Non-pigmented ciliary epithelial cell (primary cell): ENCODE data around the gene TOP2B.

Experiments
- DNase-seq: peaks from one replicate; pipeline ENCODE4 v3.0.0-alpha.2; 2010; ENCODE audit warnings: low read depth

TOP2B gene

GRCh38 chr3:25665315-25666280, 891 bp upstream of the TOP2B start:
- DNase-seq, result no peak

GRCh38 chr3:25663869-25664811, 567 bp downstream of the TOP2B start:
- no peak for DNase-seq

GRCh38 chr3:25663347-25663868, 1.3 kb downstream of the TOP2B start:
- no peak for DNase-seq

DNA sequence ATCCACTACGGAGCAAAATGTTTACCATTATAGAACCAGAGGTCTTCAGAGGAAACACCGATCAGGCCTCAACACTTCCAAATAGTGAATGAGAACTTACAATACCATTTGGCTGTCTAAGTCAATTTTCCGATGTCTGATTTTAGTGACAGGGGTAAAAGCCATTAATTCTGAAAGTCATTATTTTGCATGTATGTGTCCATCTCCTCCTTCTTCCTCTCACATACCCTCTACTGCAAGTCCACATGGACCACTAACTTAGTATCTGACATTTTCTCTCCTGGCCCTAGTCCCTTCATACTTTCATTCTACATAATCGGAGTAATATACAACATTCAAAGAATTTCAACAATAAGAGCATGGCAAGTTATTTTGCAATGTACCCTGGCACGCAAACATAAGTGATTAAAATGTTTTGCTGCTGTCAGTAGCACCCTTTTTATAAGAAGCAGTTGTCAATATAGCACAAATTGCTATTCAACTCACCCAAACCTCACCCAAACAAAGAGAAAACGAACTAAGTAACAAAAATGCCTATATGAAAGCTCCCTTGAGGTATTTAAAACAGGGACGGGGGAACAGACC, 1.9 kb downstream of the TOP2B start:
- no peak for DNase-seq

DNA sequence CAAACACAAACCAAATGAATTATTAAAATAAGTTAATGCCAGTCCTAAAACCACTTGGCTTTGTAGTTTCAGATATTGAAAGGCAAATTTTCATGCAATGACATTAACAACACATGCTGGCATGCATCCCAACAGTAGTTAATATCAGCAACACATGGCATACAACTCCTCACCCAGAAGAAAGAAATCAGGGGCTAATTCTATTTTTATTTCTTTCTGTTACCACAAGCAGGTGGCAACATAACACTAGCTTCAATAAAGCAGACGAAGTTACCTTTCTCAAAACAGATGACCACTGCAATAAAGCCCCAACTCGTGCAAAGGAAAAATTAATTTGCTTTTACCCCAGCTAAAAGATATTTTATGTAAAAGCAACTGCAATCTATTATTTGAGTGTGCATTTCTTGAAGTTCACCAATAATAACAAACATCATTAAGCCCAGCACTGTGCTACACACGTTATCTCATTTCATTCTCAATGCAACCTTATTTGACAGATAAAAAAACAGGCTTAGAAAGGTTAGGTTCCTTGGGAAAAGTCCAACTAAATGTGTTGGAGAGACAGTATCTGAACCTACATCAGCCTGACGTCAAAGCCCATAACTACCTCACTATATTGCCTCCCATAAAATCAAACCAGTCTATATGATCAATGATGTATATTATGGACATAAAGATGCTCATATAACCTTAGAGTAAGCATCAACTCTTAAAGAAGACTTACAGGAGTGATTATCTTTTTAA, 2.8 kb downstream of the TOP2B start:
- DNase-seq, result no peak

DNA sequence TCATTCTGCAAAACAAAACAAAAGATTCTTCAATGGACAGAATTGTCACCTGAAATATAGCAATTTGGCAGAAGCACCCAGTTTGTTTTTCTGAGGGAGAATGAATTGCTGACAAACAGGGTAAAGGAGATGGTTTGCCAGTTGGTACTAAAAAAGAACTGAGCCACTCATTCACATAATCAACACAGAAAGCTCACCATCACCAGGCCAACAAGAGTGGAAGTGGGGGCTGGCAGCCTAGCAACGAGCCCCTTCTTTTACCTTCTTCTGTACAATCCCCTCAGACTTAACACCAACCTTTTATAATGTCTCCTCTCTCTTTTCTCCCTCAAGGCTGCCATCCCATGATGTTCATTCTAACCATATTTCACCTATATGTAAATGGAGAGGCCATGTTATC, 5.9 kb downstream of the TOP2B start:
- no peak for DNase-seq

- no peak for DNase-seq
Observed at GRCh38 chr3:25657293-25657692, 7.4 kb downstream of the TOP2B start.

DNA sequence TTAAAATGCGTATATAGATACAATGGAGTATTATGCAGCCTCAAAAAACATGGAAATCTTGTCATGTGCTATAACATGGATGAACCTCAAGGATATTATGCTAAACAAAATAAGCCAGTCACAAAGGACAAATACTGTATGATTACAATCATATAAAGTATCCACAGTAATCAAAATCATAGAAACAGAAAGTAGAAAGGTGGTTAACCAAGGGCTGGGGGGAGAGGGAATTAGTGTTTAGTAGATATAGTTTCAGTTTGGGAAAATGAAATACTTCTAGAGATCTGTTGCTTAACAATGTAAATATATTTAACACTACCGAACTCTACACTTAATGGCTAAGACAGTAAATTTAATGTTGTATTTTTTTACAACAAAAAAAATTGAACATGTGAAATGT, 9.0 kb downstream of the TOP2B start:
- no peak for DNase-seq

GRCh38 chr3:25654576-25654975, 10.1 kb downstream of the TOP2B start:
- no peak for DNase-seq

- no peak for DNase-seq
Observed at GRCh38 chr3:25653322-25653721, 11.4 kb downstream of the TOP2B start.

- DNase-seq, result no peak
Observed at GRCh38 chr3:25652921-25653320, 11.8 kb downstream of the TOP2B start.

GRCh38 chr3:25648925-25649830, 15.5 kb downstream of the TOP2B start:
- DNase-seq, result no peak

DNA sequence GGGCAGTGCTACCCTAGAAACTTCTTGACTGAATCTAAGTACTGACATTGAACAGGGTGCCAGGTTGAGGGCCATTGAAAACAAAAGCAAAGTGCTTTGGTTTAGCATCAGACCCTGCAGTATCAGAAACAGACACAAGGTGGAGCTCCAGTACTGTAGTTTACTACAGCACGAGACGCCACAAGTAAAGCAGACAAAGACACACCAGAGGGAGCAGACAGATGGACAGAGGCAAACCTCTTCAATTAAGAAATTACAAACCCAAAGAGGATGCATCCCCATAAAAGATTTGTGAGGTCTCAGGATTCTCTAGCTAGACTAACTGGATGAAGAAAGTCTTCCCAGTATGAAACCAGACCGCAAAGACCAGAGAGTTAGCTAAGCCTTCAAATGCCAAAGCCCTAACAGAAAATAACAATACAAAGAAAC, 16.6 kb downstream of the TOP2B start:
- DNase-seq, result peak; percentile 58

- no peak for DNase-seq
Observed at GRCh38 chr3:25635038-25635437, 29.7 kb downstream of the TOP2B start.

GRCh38 chr3:25633919-25634318, 30.8 kb downstream of the TOP2B start:
- no peak for DNase-seq

GRCh38 chr3:25631989-25632388, 32.7 kb downstream of the TOP2B start:
- DNase-seq, result no peak

DNA sequence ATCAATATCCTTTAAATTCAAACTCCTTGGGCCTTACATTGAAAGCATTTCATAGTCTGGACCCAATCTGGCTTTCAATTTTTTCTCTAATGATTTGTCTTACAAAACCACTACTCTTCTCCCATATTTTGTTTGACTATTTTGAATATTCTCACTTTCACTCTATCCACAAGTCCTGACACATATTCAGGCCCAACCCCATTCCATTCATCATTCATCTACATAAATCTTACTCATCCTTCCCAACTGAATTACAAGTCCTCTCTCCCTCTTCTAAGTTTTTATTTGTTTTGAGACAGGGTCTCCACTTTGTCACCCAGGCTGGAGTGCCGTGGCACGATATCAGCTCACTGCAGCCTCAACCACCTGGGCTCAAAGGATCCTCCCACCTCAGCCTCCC, 43.6 kb downstream of the TOP2B start:
- DNase-seq, result no peak

GRCh38 chr3:25620493-25620892, 44.2 kb downstream of the TOP2B start:
- DNase-seq, result no peak

DNA sequence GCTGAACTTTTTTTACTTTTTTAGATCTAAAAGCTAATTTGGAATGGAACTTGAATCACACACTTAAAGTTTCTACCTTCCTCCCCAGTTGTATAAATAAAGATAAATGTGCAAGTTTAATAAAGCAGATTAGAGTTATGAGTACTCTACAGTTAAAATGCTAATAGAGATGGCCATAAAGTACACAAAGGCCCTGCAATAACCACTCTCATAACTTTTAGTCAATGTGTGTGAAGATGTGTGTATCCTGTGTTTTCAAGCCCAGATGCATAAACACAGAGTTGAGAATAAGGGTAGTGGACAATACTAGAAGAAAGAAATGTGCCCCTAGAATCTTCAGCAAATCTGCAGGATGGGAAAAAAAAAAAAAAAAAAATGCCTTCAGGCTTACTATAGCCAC, 45.3 kb downstream of the TOP2B start:
- DNase-seq, result no peak

GRCh38 chr3:25618028-25618427, 46.7 kb downstream of the TOP2B start:
- no peak for DNase-seq
